Activated CD8-positive, alpha-beta memory T cell treated with anti-CD3 and anti-CD28 coated beads for 48 hours (primary cell): ENCODE results near the gene LRWD1.
A peak's percentile ranks its signal among the peaks of the same experiment; 100 is the strongest.
"Not testable (repeated sequence)": the region's sequence is repeated elsewhere in the genome, so short reads cannot be mapped to it uniquely, and the experiment has no call there.

ENCODE experiments used
- DNase-seq, 3 experiments: peaks; one replicate each; pipeline ENCODE4 v3.0.0-alpha.2; 2020; ENCODE audit warnings: low read depth in 2 of 3, low spot score in 2 of 3

The LRWD1 gene

DNA sequence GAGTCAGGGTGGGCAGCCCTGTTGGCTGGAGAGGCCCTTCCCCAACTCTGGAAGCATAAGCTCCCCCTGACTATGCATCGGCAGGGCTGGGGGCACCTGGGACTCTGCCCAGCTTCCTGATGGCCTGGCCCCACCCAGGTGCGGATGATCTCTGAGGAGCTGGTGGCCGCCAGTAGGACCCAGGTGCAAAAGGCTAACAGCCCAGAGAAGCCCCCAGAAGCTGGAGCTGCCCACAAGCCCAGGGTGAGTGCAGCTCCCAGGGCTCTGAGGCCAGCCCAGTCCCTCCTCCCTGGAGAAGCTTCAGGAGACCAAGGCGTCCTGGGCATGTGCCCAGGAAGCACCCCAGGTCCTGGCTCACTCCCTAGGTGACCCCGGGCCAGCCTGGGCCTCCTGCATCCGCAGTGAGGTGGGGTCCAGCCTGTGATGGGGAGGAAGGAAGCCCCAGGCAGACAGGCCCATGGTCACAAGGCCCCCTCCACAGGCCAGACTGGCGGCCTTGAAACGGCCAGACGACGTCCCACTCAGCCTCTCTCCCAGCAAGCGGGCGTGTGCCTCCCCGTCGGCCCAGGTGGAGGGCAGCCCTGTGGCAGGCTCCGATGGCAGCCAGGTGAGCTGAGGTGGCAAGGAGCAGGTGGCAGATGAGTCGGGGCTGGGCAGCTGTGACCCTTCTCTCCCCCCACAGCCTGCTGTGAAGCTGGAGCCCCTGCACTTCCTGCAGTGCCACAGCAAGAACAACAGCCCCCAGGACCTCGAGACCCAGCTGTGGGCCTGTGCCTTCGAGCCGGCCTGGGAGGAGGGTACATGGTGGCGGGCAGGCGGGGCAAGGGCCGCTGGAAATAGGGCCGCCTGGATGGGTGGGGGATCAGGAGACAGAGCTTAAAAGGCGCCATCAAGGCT is 3.0 kb downstream of the LRWD1 start:
- no peak for DNase-seq

DNA sequence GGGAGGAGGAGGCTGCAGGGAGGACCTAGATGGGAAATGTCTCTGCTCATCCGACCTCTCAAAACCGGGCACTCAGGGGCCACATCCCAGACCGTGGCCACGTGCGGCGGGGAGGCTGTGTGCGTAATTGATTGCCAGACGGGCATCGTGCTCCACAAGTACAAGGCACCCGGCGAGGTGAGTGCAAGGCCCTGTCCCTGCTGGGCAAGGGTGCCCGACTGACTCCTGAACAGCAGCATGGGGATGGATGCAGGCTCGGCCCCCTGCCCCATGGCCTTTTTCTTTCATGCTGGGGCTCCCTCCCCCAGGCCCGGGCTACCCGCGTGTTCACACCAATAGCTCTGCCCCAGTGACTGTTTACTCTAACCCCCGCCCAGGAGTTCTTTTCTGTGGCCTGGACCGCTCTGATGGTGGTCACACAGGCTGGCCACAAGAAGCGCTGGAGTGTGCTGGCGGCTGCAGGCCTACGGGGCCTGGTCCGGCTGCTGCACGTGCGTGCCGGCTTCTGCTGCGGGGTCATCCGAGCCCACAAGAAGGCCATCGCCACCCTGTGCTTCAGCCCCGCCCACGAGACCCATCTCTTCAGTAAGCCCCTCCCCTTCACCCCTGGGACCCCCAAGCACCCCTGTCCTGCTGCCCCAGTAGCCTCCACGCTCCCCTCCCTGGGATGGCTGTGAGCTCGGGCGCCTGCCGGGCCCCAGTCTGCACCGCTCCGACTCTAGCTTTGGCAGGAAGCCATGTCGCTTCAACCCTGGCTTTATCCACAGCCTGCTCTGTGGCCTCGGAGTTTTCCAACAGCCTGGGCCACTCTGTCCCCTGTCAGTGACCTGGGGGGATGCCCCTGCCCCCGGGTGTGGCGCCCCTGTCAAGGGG is 3.9 kb downstream of the LRWD1 start:
- DNase-seq: no peak

DNA sequence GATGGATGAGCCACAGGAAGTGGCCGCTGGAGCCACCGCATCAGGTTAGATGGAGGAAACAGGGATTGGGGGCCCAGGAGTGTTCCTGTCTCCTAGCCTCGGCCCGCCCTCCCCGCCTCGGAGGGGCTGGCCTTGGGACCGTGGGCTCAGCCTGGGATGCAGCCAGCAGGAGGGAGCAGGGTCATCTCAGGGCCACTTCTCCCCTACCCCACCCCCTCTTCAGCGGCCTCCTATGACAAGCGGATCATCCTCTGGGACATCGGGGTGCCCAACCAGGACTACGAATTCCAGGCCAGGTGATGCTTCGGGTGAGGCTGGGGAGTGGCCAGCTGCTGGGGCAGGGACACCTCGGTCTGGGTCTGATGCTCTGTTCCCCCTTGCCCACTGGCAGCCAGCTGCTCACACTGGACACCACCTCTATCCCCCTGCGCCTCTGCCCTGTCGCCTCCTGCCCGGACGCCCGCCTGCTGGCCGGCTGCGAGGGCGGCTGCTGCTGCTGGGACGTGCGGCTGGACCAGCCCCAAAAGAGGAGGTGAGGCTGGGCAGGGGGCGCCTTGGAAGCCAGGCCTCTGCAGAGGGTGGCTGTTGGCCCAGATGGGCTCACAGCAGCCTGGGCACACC is 4.7 kb downstream of the LRWD1 start:
- DNase-seq: no peak

DNA sequence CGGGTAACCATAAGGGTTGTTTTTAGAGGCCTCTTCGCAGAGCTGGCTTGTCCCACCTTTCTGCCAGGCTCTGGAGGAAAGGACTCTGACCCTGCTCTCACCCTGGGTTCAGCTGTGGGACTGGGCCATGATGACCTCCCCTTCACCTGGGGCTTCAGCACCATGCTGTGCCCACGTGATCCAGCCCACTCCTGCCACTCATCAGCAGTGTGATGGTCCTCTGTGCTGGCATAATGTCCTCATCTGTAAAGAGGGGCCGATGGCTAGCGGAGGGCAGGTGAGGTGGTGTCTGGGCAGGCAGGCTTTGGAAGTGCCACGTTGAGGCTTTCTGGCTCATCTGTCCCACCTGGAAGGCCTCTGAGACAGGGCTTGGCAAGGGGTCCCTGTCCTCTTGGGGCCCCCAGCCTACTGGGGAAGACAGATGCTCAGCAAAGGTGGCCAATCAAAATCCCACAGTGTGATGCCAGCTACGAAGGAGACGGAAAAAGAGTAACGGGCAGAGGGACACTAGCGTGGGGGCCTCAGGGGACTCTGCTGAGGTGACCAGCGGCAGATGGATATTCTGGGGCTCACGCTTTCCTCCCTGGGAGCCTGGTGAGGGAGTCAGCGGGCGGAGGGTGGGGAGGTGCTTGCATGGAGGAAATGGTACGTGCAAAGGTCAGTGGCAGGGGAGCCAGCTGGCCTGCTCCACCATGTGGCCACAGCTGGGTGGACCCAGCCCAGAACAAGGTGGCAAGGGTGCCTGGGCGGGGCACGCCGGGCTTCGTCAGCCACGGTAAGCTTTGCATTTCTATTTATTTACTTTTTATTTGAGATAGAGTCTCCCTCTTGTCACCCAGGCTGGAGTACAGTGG is 5.4 kb downstream of the LRWD1 start:
- DNase-seq: no peak

DNA sequence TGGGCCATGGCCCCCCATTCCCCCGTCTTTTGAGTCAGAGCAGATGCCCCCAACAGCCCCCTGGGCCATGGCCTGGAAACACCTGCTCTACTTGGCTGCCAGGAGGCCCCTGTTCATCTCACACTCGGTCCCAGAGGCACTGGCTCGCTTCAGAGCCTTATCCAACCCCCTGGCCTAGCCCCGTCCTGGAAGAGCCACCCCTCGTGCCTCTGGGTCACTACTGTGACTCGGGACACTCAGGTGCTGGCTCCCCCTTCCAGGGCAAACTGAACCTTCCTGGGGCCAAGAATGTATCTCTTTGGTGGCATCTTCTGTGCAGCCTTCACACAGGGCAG is 7.0 kb downstream of the LRWD1 start:
- no peak for DNase-seq

DNA sequence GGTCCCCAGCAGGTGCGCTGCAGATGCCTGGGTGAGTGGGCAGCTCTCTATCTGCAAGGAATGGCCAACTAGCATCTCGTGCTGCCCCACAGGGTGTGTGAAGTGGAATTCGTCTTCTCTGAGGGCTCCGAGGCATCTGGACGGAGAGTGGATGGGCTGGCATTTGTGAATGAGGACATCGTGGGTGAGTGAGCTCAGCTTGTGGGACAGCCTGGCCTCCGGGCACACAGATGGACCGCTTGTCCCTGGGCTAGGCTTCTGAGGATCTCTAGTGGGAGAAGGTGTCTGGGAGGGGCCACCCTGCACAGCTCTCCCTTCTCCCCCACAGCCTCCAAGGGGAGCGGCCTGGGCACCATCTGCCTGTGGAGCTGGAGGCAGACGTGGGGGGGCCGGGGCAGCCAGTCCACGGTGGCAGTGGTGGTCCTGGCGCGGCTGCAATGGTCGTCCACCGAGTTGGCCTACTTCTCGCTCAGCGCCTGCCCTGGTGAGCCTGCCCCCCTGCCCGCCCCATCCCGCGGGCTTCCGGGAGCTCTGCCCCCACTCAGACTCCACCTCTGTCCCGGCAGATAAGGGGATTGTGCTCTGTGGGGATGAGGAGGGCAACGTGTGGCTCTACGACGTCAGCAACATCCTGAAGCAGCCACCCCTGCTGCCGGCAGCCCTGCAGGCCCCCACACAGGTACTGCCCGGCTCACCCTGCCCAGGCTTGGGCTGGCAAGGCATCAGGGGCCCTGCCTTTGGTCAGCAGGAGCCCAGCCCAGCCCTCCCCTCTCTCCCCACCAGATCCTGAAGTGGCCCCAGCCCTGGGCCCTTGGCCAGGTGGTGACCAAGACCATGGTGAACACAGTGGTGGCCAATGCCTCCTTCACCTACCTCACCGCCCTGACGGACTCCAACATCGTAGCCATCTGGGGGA is 7.6 kb downstream of the LRWD1 start:
- DNase-seq: no peak

DNA sequence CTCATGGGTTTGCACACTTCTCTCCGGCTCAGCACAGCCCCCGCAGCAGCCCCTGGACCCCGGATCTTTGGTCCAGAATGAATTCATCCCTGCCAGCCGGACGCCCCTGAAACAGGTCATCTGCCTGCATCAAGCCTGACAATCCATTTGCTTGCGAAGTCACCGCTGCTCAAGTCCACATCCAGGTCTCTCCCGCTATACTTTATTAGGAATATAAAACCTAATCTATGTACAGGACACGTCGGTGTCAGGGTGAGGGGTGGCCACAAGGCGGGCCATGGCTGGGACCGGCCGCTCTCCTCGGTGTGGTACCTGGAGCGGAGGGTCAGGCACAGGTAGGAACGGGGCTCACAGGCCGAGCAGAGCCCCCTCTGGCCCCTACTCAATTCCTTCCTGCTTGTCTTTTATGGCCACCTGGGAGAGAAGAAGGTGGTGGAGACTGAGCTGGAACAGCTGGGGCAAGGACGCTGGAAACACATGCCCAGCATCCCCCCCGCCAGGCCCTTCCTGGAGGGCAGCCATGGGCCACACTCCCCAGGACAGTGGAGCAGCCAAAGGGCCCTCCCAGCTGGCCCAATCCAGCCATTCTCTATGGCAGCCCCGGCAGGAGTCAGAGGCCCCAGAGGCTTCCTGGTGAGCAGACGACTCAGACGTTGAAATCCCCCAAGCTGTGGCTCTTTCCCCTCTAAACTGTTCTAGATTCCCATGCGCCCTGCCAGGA is 8.6 kb downstream of the LRWD1 start:
- no peak for DNase-seq

DNA sequence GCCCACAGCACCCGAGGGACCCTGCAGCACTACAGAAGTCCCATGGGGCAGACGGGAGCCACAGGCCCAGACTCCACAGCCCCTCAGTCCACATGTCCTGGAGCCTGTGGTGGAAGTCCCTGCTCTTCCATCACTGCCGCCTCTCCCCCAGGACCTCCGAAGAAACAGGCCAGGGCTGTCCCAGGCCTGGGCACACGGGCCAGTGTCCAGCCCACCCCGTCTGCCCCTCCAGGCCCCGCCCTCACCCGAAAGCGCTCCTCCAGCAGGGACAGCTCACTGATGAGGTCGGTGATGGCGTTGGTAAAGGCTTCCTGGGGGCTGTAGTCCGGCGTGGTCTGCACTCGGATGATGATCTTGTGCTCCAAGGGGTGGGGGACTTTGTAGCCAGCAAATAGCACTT is 9.3 kb downstream of the LRWD1 start:
- DNase-seq: not testable (repeated sequence)

DNA sequence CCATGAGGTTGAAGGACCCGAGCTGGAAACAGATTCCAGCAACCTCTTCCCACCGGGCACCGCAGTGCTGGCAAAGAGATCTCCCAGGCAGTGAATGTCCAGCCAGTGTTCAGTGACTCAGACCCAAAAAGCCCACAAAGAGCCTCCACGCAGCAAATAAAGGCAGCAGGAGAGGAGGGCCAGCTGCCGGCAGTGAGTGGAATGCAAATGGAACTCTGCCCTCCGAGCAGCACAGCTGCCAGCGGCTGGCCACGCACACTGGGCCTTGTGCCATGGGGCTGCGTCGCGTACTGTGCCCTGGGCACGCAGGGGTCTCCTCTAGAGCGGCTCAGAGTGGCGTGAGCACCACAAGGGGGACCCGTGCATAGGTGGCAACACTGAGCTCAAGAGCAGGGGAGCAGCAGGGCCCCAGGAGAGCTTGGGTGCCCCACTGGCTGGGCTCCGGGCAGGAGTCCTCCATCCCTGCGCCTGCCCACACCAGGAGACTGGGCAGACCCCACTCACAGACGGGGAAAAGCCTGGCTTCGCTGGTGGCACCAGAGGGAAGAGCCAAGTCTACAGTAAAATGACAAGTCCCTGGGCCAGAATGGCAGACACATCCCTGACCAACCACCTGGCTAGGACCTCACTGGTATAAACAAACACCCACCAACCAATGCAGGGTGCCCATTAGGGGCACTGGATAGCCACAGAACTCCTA is 10.1 kb downstream of the LRWD1 start:
- DNase-seq: not testable (repeated sequence)

DNA sequence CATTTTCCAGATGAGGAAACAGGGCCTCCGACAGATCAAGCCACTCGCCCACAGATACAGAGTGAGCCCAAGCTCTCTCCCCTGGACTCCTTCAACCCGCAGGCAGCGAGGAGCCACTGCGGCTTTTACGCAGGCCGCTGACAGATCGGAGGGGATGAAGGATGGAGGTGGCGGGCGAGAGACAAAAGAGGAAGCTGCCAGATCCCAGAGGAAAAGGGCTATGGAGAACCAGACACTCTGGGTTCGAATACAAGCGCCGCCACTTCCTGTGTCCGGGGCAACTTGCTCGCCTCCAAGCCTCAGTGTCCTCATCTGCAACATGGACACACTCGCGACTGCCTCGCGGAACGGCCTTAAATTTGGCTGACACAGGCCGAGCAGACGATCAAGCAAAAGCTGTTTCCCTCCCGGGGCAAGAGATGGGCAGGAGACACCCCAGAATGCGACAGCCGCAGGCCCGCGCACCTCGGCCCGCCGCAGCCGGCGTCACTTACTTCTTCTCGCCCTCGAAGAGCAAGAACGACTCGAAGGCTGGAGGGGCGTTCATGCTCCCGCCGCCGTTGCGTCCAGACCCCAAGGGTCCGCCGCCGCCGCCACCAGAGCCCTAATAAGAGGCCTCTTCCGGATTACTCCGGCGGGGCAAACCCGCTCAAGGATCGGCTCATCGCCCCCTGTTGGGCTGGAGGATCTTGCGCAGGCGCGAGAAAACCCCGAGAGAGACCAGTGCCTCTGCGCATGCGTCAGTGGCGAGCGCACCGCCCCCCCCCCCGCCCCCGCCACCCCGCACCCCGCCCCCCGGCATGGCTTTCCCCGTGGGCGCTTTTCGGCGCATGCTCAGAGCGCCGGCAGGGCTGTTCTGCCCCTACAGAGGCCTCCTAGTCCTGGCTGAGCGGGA is 13.8 kb downstream of the LRWD1 start, which contains the start of gene POLR2J:
POLR2J (minus strand) TSS at position 609 of the 895 bp plus-strand sequence; CDS start at position 547, 62 bp downstream.
- DNase-seq: peak; percentile 88 to 100 (median 98)

DNA sequence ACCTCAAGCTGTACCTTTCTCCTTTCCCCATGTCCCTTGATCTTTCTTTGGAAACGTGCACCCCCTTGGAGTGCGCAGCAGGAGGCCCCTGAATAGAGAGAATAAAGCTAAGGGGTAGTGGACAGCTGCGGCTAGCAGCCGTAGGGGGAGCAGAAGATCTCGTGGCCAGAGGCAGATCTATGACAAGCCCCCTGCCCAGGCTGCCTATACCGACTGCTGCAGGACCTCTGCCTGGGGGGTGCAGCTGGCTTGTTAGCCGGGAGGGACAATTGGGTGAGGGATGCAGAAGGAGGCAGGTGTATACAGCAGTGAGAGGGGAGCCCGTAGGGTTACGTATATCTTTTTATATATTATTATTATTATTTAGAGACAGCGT is 14.4 kb downstream of the LRWD1 start:
- DNase-seq: not testable (repeated sequence)

DNA sequence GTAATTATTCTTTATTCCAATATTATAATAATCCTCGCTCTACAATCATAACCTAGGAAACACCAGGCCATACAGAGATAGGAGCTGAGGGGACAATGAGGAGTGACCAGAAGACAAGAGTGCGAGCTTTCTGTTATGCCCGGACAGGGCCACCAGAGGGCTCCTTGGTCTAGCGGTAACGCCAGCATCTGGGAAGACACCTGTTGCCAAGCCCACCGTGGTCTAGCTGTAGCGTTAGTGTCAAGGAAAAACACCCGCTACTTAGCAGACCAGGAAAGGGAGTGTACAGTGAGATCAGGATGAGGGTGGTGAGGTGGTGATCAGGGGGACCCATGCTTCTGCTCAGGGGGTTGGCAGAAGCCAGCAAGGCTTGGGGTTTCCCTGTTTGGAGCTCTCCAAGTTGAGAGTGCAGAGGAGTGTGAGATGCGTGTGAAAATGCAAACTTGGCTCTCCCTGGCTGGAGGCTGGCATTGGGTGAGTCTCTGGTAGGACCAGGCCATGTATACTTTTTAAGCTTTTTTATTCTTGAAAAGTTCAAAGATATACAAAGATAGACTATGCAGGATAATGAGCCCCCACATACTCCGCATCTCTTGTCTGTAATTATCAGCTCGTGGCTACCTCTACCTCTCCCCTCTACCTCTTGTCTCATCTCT is 15.3 kb downstream of the LRWD1 start:
- peak in 1 of 3 experiments; percentile 35 for DNase-seq

DNA sequence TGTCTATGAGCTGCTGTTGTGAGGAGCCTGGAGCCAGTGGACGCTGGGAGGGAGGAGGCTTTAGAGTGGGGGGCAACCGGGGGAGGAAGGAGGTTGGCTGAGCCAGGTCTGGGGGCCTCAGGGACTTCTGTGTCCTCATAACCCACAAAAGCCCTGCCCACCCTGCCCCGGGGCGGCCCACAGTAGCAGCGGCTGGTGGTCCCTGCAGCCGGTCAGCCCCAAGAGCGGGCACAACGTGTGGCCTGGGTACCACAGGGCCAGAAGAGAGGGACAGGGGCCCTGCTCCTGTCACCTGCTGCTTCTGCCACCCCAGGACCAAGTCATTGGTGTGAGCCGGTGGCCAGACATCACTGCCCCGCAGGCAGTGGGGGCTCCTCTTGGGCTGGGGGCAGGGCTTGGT is 17.2 kb downstream of the LRWD1 start:
- not testable (repeated sequence) for DNase-seq

DNA sequence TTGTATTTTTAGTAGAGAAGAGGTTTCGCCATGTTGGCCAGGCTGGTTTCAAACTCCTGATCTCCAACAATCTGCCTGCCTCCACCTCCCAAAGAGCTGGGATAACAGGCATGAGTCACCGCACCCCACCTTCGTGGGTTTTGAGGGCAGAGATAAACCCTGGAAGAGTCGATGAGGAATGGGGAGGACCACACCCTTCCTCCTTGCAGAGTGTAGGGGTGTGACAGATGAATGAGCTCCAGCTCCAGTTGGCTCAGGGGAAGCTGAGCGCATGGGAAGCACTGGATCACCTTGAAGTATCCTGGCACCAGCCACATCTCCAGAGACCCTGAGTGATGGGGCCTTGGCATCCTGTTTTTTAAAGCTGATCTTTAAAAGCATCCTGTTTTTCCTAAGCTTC is 19.5 kb downstream of the LRWD1 start:
- DNase-seq: not testable (repeated sequence)

DNA sequence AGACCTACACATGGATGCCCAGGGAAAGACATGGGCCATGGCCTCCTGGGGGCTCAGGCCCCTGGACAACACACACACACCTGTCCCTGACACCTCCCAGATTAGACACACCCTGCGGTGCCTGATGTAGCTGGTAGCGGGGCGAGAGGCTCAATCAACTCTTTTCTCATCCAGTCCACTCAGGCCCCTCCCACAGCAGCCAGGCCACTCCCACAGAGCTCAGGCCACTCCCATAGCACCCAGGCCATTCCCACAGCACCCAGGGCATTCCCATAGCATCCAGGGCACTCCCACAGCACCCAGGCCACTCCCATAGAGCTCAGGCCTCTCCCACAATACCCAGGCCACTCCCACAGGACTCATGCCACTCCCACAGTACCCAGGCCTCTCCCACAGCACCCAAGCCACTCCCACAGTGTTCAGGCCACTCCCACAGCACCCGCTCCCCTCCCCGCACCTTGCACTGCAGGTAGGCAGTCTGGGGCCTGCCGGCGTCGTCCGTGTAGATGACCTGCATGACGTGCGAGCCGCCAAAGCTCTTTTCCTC is 25.8 kb downstream of the LRWD1 start:
- DNase-seq: peak in 1 of 3 experiments; percentile 43

DNA sequence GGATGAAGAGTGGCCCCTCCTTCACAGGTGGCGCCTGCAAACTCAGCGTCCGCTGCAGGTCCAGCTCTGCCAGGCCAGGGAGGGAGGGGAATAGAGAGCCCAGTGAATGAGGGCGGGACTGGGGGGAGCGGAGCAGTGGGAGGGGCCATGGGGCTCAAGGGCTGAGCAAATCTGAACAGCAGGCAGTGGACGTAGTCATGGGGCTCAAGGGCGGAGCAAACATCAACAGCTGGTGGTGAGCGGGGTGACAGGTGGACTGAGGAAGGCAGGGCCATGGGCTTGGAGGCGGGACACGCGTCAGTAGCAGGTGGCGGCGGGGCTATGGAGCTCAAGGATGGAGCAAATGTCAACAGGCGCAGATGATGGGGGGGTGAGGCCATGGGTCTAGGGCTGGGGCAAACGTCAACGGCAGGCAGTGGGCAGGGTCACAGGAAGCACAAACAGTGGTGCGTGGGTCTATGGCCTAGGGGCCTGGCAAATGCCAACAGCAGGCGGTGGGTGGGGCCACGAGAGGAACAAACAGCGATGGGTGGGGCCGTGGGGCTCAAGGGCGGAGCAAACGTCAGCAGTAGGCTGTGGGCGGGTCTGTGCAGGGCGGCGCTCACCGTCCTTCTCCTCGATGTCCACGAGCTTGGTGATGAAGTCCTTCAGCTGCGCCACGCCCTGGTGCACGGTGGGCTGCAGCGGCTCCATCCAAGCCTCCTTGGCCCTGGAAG is 28.6 kb downstream of the LRWD1 start:
- DNase-seq: not testable (repeated sequence)
